AG09319 (cell line): ENCODE data around the gene SLC35E2B.

Source experiments
- DNase-seq: peaks from one replicate; pipeline ENCODE4 v3.0.0-alpha.2; 2010; ENCODE audit warnings: low read depth; ENCODE audit errors: extremely low read depth
- TF ChIP-seq, protein P1 (sequence below): IDR thresholded peaks from 2 replicates; pipeline ENCODE4 v1.5.1; 2011; ENCODE audit warnings: low read depth, mild to moderate bottlenecking, inconsistent platforms, low read length, moderate library complexity

SLC35E2B gene

GRCh38 chr1:1687846-1688245 is 4.7 kb downstream of the SLC35E2B start:
- TF ChIP-seq, protein P1, sequence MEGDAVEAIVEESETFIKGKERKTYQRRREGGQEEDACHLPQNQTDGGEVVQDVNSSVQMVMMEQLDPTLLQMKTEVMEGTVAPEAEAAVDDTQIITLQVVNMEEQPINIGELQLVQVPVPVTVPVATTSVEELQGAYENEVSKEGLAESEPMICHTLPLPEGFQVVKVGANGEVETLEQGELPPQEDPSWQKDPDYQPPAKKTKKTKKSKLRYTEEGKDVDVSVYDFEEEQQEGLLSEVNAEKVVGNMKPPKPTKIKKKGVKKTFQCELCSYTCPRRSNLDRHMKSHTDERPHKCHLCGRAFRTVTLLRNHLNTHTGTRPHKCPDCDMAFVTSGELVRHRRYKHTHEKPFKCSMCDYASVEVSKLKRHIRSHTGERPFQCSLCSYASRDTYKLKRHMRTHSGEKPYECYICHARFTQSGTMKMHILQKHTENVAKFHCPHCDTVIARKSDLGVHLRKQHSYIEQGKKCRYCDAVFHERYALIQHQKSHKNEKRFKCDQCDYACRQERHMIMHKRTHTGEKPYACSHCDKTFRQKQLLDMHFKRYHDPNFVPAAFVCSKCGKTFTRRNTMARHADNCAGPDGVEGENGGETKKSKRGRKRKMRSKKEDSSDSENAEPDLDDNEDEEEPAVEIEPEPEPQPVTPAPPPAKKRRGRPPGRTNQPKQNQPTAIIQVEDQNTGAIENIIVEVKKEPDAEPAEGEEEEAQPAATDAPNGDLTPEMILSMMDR: no peak
- no peak for DNase-seq

DNA sequence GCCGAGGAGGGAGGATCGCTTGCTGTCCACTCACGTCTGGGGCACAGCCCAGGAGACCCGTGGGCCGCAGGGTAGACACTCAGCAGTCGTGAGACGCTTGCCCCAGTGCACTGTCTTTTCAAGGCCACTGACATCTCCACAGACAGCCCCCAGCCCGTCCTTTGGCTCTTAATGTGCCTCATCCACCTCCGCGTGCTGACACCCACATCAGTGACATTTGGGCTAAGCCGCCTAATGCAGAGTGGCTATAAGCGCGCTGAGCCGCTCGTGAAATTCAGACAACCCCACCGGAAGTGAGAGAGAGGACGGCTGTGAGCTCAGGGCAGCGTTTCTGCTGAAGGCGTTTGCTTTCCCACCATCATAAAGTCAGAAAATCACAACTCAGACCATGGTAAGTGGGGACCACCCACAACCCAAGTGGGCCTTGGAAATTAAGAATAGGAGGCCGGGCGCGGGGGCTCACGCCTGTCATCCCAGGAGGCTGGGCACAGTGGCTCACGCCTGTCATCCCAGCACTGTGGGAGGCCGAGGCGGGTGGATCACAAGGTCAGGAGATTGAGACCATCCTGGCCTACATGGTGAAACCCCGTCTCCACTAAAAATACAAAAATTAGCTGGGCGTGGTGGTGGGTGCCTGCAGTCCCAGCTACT is 8.4 kb downstream of the SLC35E2B start:
- TF ChIP-seq, protein P1: no peak
- no peak for DNase-seq

DNA sequence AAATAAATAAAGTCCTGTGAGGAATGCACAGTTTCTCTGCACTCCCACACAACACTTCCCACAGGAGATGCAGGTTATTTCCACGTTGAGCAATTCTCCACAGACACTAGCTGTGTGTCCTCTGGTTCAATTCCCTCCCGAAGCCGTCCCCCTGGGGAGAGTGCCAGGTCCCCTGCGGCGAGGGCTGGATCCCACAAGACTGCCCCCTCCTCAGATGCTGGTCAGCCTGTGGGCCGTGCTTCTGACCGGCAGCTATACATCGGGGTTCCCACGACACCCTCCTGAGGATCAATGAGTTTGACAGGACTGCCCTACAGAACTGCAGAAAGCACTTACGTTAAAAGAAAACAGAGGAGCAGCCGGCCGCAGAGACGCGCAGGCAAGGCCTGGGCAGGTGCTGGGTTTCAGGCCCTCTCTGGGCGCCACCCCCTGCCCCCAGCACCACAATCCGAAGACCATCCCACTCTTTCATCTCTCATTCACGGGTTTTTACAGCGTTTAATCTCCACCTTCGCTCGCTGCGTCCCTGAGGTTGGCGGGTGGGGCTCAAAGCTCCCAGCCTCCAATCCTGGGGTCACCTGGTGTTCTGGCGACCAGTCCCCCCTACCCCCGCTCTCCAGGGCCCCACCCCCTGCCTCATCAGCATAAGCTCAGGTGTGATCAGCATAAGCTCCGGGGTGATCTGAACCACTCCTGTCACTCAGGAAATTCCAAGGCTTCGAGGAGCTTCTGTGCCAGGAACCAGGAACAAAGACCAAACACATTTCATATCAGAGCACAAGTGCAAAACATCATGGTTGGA is 9.3 kb downstream of the SLC35E2B start:
- no peak for DNase-seq
- TF ChIP-seq, protein P1: no peak

DNA sequence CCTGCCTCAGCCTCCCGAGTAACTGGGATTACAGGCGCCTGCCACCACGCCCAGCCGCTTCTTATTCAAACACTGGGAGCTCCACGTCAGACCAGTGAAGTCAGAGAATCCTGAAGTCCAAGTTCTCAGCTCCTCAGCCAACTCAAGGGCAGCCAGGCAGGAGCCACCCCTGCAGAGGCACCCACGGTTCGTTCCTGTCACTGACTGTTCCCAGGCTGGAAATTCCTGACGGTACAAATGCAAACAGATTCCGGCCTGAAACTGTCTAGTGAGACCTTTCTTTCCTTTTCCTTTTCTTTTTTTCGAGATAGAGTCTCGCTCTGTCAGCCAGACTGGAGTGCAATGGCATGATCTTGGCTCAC is 11.7 kb downstream of the SLC35E2B start:
- no peak for DNase-seq
- TF ChIP-seq, protein P1: no peak

DNA sequence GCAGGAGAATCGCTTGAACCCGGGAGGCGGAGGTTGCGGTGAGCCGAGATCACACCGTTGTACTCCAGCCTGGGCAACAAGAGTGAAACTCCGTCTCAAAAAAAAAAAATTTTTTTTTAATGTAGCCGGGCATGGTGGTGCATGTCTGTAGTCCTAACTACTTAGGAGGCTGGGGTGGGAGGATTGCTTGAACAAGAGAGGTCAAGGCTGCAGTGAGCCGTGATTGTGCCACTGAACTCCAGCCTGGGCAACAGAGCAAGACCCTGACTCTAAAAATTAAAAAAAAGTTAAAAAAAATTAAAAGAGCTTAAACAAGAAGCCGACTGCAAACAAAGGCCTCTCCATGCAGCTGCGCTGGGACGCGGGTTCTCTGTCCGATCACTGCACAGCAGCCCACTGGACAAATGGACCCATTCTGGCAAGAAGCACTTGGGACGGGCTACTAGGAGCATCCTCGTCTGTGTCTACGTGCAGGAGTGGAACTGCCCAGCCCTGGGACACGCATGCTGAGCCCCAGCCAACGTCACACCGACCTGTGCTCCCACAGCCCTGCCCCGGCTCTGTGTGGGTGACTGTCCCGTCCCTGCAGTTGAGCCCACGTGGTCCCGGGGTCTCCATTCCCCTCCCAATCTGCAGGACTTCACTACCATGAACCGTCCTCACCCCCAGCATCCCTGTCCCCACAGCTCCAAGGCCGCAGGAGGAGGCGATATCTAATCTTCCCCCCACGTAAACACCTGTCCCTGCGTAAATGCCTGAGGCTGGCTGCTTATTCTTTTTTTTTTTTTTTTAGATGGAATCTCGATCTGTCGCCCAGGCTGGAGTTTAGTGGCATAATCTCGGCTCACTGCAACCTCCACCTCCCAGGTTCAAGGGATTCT is 12.3 kb downstream of the SLC35E2B start:
- TF ChIP-seq, protein P1: no peak
- DNase-seq: no peak

DNA sequence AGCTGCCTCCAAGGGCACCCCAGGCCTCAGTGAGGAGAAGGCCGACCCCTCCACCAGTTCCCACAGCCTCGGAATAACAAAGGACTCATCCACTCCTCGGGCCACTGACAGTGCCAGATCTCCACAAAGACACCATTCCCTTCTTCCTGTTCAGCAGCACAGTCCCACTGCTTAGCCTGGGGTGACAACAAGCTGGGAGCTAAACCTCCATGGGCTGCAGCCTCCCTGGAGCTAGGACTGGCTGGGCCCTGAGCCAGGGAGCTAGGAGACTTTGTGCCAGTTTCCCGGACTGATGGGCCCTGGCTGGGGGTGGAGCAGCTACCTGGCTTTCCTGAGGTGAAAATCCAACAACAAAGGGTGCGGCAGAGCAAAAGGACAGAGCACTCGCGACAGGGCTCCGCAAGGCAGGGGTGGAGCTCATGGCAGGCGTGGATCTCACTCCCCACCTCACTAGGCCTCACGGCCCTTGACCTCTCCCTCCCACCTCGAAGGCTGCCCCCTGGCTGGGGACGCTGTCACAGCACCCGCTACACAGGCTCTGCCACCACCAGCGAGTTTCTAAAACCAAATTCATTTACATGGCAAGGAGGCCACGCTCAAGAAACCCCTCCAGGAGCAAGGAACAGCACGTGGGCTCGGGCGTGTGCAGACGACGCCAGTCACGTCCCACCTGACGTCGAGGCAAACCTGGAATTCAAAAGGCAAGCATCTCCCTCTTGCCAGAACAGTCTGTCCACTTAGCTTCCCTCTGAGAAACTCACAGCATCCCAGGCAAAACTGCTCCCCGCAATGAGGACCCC is 13.8 kb downstream of the SLC35E2B start:
- DNase-seq: no peak
- TF ChIP-seq, protein P1: no peak; the same call in 1 of the 2 replicates
